Activated CD8-positive, alpha-beta T cell treated with anti-CD3 and anti-CD28 coated beads for 36 hours (primary cell): ENCODE data around the gene FILIP1. TPM values are rescaled to one million over a fixed set of nuclear protein-coding genes. Genes with fewer than 3 reads are reported as not detected.

ENCODE experiments used
- ATAC-seq: fragments of 200-7000 bp; cut with Tn5 transposase; one replicate; pipeline ENCODE4 v1.10.0; 2021; ENCODE audit warnings: mild to moderate bottlenecking, moderate library complexity
- CTCF ChIA-PET: fragments of 350-600 bp; sonication (Branson Sonifier 250); formaldehyde crosslinking; loops from one replicate; lab custom pipeline; 2021; ENCODE audit warnings: antibody characterized with exemption; lab: Charles Lee
- POLR2A ChIA-PET: fragments of 350-600 bp; sonication (Branson Sonifier 250); formaldehyde crosslinking; loops from one replicate; lab custom pipeline; 2021; ENCODE audit warnings: antibody characterized with exemption; lab: Charles Lee
- DNase-seq: peaks from one replicate; pipeline ENCODE4 v3.0.0-alpha.2; 2020
- H3K27ac Mint-ChIP-seq: one replicate; pipeline ENCODE4 v1.8.0; 2021; ENCODE audit warnings: mild to moderate bottlenecking, mixed read lengths
- H3K27me3 Mint-ChIP-seq: one replicate; pipeline ENCODE4 v1.8.0; 2021; ENCODE audit warnings: mixed read lengths
- H3K36me3 Mint-ChIP-seq: one replicate; pipeline ENCODE4 v1.8.0; 2021; ENCODE audit warnings: low read depth, mixed read lengths
- H3K4me1 Mint-ChIP-seq: one replicate; pipeline ENCODE4 v1.8.0; 2021; ENCODE audit warnings: low read depth, mixed read lengths
- H3K4me3 Mint-ChIP-seq: one replicate; pipeline ENCODE4 v1.8.0; 2021; ENCODE audit warnings: mild to moderate bottlenecking, moderate library complexity, mixed read lengths
- H3K9me3 Mint-ChIP-seq: one replicate; pipeline ENCODE4 v1.8.0; 2021; ENCODE audit warnings: mixed read lengths
- intact Hi-C: fragments of 100-400 bp; cut with micrococcal nuclease; formaldehyde crosslinking; loops from one replicate; pipeline ENCODE4 v1.10.0; 2022
- total RNA-seq, 2 experiments: library from RNA; stranded (reverse); gene quantifications; one replicate each; pipeline ENCODE4 v1.2.3, GENCODE V29; 2021
- TF ChIP-seq, protein P1 (sequence below): fragments of 200-600 bp; IDR thresholded peaks from one replicate; pipeline ENCODE4 v1.8.0; 2022; ENCODE audit warnings: antibody characterized with exemption, mild to moderate bottlenecking

Gene FILIP1
- total RNA-seq, 2 experiments from 2014 or later, result 0.07 TPM; not detected in 1

GRCh38 chr6:75491291-75491690 is 2.3 kb downstream of the FILIP1 start:
- H3K4me3 Mint-ChIP-seq, result no peak overlapping the region
- TF ChIP-seq, protein P1, sequence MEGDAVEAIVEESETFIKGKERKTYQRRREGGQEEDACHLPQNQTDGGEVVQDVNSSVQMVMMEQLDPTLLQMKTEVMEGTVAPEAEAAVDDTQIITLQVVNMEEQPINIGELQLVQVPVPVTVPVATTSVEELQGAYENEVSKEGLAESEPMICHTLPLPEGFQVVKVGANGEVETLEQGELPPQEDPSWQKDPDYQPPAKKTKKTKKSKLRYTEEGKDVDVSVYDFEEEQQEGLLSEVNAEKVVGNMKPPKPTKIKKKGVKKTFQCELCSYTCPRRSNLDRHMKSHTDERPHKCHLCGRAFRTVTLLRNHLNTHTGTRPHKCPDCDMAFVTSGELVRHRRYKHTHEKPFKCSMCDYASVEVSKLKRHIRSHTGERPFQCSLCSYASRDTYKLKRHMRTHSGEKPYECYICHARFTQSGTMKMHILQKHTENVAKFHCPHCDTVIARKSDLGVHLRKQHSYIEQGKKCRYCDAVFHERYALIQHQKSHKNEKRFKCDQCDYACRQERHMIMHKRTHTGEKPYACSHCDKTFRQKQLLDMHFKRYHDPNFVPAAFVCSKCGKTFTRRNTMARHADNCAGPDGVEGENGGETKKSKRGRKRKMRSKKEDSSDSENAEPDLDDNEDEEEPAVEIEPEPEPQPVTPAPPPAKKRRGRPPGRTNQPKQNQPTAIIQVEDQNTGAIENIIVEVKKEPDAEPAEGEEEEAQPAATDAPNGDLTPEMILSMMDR, result no peak
- ATAC-seq (no peak), DNase-seq (no peak)
- CTCF ChIA-PET, result no interaction called here
- peaks cover 8% of the 10 kb centered on the region for H3K4me1 Mint-ChIP-seq
- peaks cover 40% of the 10 kb centered on the region for H3K27me3 Mint-ChIP-seq
- H3K27ac Mint-ChIP-seq, result no peak overlapping the region
- POLR2A ChIA-PET, result no interaction called here
- H3K9me3 Mint-ChIP-seq, result no peaks in the 10 kb centered on the region
- intact Hi-C loops, result no loop called here
- no peaks in the 10 kb centered on the region for H3K36me3 Mint-ChIP-seq

GRCh38 chr6:75490706-75491105 is 2.9 kb downstream of the FILIP1 start:
- TF ChIP-seq, protein P1, result no peak
- ATAC-seq (no peak), DNase-seq (no peak)
- Mint-ChIP-seq H3K4me1 (peaks cover 3% of the 10 kb centered on the region), H3K36me3 (no peaks in the 10 kb centered on the region), H3K9me3 (no peaks in the 10 kb centered on the region), H3K4me3 (no peak overlapping the region), H3K27me3 (peaks cover 40% of the 10 kb centered on the region), H3K27ac (no peak overlapping the region)
- ChIA-PET POLR2A (no interaction called here), CTCF (no interaction called here)
- intact Hi-C loops, result no loop called here

DNA sequence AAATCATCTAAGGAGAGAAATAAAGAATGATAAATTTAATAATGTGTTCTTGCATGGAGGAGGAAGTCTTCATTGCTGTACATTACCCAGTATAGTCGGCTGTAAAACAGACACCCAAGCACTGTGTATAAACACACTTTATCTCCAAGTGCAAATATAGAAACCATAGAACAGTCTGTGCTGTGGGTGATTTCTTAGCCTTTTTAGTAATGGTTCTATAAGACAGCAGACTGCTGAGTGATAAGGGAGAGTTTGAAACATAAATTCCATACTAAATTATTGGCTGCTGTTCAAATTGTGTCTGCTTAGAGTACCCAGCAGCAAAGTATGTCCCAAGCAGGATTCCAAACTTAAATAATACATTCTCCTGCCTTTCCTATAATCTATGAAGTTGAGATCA is 4.6 kb downstream of the FILIP1 start:
- Mint-ChIP-seq H3K4me1 (no peaks in the 10 kb centered on the region), H3K4me3 (no peak overlapping the region), H3K27me3 (peaks cover 31% of the 10 kb centered on the region), H3K9me3 (no peaks in the 10 kb centered on the region), H3K27ac (no peak overlapping the region), H3K36me3 (no peaks in the 10 kb centered on the region)
- ChIA-PET POLR2A (no interaction called here), CTCF (no interaction called here)
- ATAC-seq (no peak), DNase-seq (no peak)
- intact Hi-C loops, result no loop called here
- TF ChIP-seq, protein P1, result no peak

GRCh38 chr6:75488033-75488432 is 5.6 kb downstream of the FILIP1 start:
- H3K9me3 Mint-ChIP-seq, result no peaks in the 10 kb centered on the region
- ATAC-seq, result no peak
- no peak overlapping the region for H3K27ac Mint-ChIP-seq
- DNase-seq, result no peak
- POLR2A ChIA-PET, result no interaction called here
- H3K4me3 Mint-ChIP-seq, result no peak overlapping the region
- H3K27me3 Mint-ChIP-seq, result peaks cover 25% of the 10 kb centered on the region
- no peaks in the 10 kb centered on the region for H3K36me3 Mint-ChIP-seq
- TF ChIP-seq, protein P1, result no peak
- no peaks in the 10 kb centered on the region for H3K4me1 Mint-ChIP-seq
- CTCF ChIA-PET, result no interaction called here
- intact Hi-C loops, result no loop called here

DNA sequence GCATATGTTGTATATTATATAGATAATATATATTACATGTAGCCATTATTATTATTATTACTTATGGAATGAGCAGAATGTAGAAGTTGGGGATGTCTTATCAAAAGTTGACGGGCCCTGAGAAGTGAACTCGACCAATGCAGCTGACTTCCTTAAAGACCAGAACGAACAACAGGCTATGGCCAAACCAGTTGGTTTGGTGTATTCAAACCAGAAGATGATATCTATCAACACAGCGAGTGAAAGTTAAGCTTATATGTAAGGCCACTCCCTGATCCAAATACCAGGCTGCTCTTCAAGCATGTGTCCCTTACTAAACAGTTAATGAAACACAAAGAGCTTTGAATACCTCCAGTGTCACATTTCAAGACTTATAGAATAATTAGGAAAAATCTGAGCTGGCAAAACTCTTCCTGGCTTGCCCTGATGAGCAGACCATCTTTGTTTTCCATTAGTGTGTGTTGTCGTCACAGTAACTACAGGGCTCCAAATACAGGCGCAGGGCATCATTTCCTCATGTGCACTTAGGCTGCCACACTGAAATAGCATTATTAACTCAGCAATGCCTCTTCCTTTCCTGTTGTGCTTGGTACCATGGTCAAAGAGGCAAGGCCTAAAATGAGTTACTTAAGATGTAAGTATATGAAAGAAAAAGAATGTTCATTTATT is 6.6 kb downstream of the FILIP1 start:
- CTCF ChIA-PET, result no interaction called here
- intact Hi-C loops, result no loop called here
- Mint-ChIP-seq H3K27ac (no peak overlapping the region), H3K4me3 (no peak overlapping the region), H3K4me1 (no peaks in the 10 kb centered on the region), H3K36me3 (no peaks in the 10 kb centered on the region), H3K27me3 (peaks cover 23% of the 10 kb centered on the region), H3K9me3 (no peaks in the 10 kb centered on the region)
- DNase-seq (no peak), ATAC-seq (no peak)
- POLR2A ChIA-PET, result no interaction called here
- TF ChIP-seq, protein P1, result no peak
